Heart left ventricle (tissue), 16 donors: ENCODE measurements around the gene SYN1. TPM values are rescaled to one million over a fixed set of nuclear protein-coding genes. Genes with fewer than 3 reads are reported as not detected.
A peak's percentile ranks its signal among the peaks of the same experiment; 100 is the strongest.

Experiments
- ATAC-seq, 4 donors: fragments of 200-7000 bp; cut with Tn5 transposase; one replicate each; pipeline ENCODE4 v1.9.1; 2020 to 2022; ENCODE audit warnings: moderate library complexity in 4 of 4, mild to moderate bottlenecking in 3 of 4, moderate number of reproducible peaks in 1 of 4
- DNase-seq, 5 donors: peaks; one replicate each; pipeline ENCODE4 v3.0.0-alpha.2; 2020
- H3K27ac ChIP-seq, 12 donors: fragments of 200-600 bp; sonication (generic) in 4 of 12; one replicate each; pipeline versions ENCODE4 v1.5.0 to v1.8.0; 2016 to 2022; ENCODE audit warnings: mild to moderate bottlenecking in 2 of 12
- H3K27me3 ChIP-seq, 9 donors: fragments of 200-600 bp; sonication (generic) in 2 of 9; one replicate each; pipeline versions ENCODE4 v1.5.1 to v1.8.0; 2016 to 2022; ENCODE audit warnings: mild to moderate bottlenecking in 3 of 9
- H3K36me3 ChIP-seq, 9 donors: fragments of 200-600 bp; sonication (generic) in 2 of 9; one replicate each; pipeline versions ENCODE4 v1.5.0 to v1.8.0; 2018 to 2022; ENCODE audit warnings: mild to moderate bottlenecking in 2 of 9
- H3K4me1 ChIP-seq, 12 donors: fragments of 200-600 bp; sonication (generic) in 4 of 12; one replicate each; pipeline versions ENCODE4 v1.5.0 to v1.8.0; 2016 to 2022; ENCODE audit warnings: mild to moderate bottlenecking in 3 of 12
- H3K4me3 ChIP-seq, 12 donors: fragments of 200-600 bp; sonication (generic) in 4 of 12; one replicate each; pipeline versions ENCODE4 v1.5.0 to v1.8.0; 2017 to 2022; ENCODE audit warnings: mild to moderate bottlenecking in 9 of 12, moderate library complexity in 4 of 12
- H3K9me3 ChIP-seq, 12 donors: fragments of 200-600 bp; sonication (generic) in 4 of 12; one replicate each; pipeline versions ENCODE4 v1.5.0 to v1.8.0; 2016 to 2022; ENCODE audit warnings: mild to moderate bottlenecking in 1 of 12
- CTCF ChIP-seq, 12 donors: fragments of 200-600 bp; sonication (generic) in 4 of 12; IDR thresholded peaks; one replicate each; pipeline versions ENCODE4 v1.5.0 to v1.8.0; 2018 to 2022; ENCODE audit warnings: antibody characterized with exemption in 12 of 12, mild to moderate bottlenecking in 5 of 12
- POLR2A ChIP-seq, 2 donors: fragments of 450-650 bp; IDR thresholded peaks; one replicate each; pipeline ENCODE4 v1.6.1; 2017; ENCODE audit warnings: antibody characterized with exemption in 2 of 2, mild to moderate bottlenecking in 2 of 2, moderate library complexity in 2 of 2
- WGBS, 4 donors: extraction: QIAGEN DNeasy Blood & Tissue Kit in 2 of 4; methylation state at CpG; one replicate each; pipeline versions ENCODE4 v1.1.5 to v1.1.7; 2013 to 2018; 5-methylcytosine and 5-hydroxymethylcytosine counted together
- intact Hi-C, 10 donors: fragments of 100-400 bp; cut with DNase I; formaldehyde crosslinking; loops; one replicate each; pipeline versions ENCODE4 v1.11.1 to v1.14.2; 2022
- microRNA-seq, 4 donors: library from miRNA; unstranded; fragments of <30 nt; microRNA quantifications; one replicate each; pipeline versions ENCODE4 to v1.2.0, GENCODE V29; 2017 to 2020
- polyA plus RNA-seq, 2 donors: library from polyadenylated mRNA; stranded (reverse); fragments of 200-250 nt; gene quantifications; one replicate each; pipeline ENCODE4 v1.2.3, GENCODE V29; 2013
- total RNA-seq, 9 donors: library from RNA; depleted of rRNA in 2 of 9; stranded (reverse); fragments of >200 nt in 2 of 9; fragmentation: NEBNext Ultra II Directional in 3 of 9; extraction: Animal tissue kit (Norgen Biotek cat#: 25700) in 3 of 9; gene quantifications; one replicate each; pipeline versions ENCODE4 v1.1.0 to v1.2.4, GENCODE V29; 2016 to 2023
- donor health status: ischemic (EF 13 %, LVEDD 7.1; RV severe dilation, severe dysfunction).
- donor health status: healthy with polysubstance abuse.
- donor health status: DM: no; HTN: yes; CAD: no.
- donor health status: DM: no; HTN: no; CAD: no.
- donor health status: ischemic (EF 25% LVEDD 6.9; RV normal size, moderate dysfunction).
- donor health status: ischemic (EF 25% LVEDD 5.7; RV mildly dilated, moderate dysfunction).
- donor health status: healthy.
- donor health status: DM: yes; HTN: yes; CAD: no.
- donor health status: ischemic (EF 35%, LVEDD 5.7; RV mildly dilated, moderate dysfunction).
- donor health status: nonischemic (EF 11% LVEDD 7.7; RV severe dilation, severe dysfunction).
- donor health status: DM: yes; HTN: yes; CAD: no.
- donor health status: PGD.
- donor health status: ischemic (EF 29% LVEDD 5.4; RV normal size, mild dysfunction).
- donor health status: nonischemic (EF 23%, LVEDD 6.1; RV moderate dilation, normal function).

The SYN1 gene
- total and polyA plus RNA-seq, 11 donors, result 7.1 to 20.5 (median 11.3) TPM

GRCh38 chrX:47523297-47523696 lies 96.4 kb downstream of the SYN1 start:
- TF ChIP-seq POLR2A (IDR thresholded peaks at IDR 0.05) (no peak), CTCF (IDR thresholded peaks at IDR 0.05) (peak; percentile 71 to 84 (median 79))
- Histone ChIP-seq H3K36me3 (no peaks in the 10 kb centered on the region), H3K9me3 (peaks cover 0 to 15% (median 0%) of the 10 kb centered on the region in 12 donors), H3K4me1 (peaks cover 0 to 6% (median 0%) of the 10 kb centered on the region in 12 donors), H3K4me3 (peak overlapping the region; percentile 31 to 65 (median 56)), H3K27ac (peak overlapping the region in 2 of 12 donors; percentile 9 to 23), H3K27me3 (no peaks in the 10 kb centered on the region)
- WGBS, 4 donors, result 2 to 27% (median 9%) methylated on average over 32 to 33 of the region's 33 CpGs
- ATAC-seq (peak; percentile 95 to 99 (median 98)), DNase-seq (peak; percentile 80 to 92 (median 87))
- intact Hi-C loops, result loop anchor here (1.0 to 10.0 kb wide), 7 partner anchors 40 to 331 kb away; partner anchors contain the start of genes UBA1 (in 10 of the 10) and ZNF41 (in 1 of the 10)

Small RNAs within 50 kb of the gene (microRNA-seq; reads per million reads assigned to microRNA genes)
- 0 to 0.13 (median 0) reads per million in 4 donors for gene MIR4769

Other genes starting within 250 kb of the SYN1 start
- gene ZNF157, start 249.3 kb downstream of the SYN1 start, total RNA-seq, result under 1 TPM in 2 of 9 donors, not detected in 7; 0.16 to 0.25 TPM
- gene ZNF157, start 249.3 kb downstream of the SYN1 start, polyA plus RNA-seq, result under 1 TPM in 1 of 2 donors, not detected in 1; 0.06 TPM
- 10 to 100 TPM; 10.3 to 19.6 (median 13.1) TPM for gene ZNF41, start 136.6 kb downstream of the SYN1 start, total RNA-seq
- 1 to 10 TPM; 4.6 to 6.7 TPM for gene ZNF41, start 136.6 kb downstream of the SYN1 start, polyA plus RNA-seq
- gene ARAF, start 58.7 kb downstream of the SYN1 start, total RNA-seq, result 10 to 100 TPM; 68.3 to 97.6 (median 85.1) TPM
- gene ARAF, start 58.7 kb downstream of the SYN1 start, polyA plus RNA-seq, result 10 to 100 TPM; 36.3 to 70.7 TPM
- gene TIMP1, start 37.4 kb downstream of the SYN1 start, total RNA-seq, result 100 to 1,000 TPM in 5 of 9 donors, 10 to 100 TPM in 4; 52.5 to 864 (median 177) TPM
- 100 to 1,000 TPM in 1 of 2 donors, 10 to 100 TPM in 1; 83.9 to 398 TPM for gene TIMP1, start 37.4 kb downstream of the SYN1 start, polyA plus RNA-seq
- 10 to 100 TPM in 2 of 9 donors, 1 to 10 TPM in 6, under 1 TPM in 1; 0.98 to 24.7 (median 1.9) TPM for gene CFP, start 10.1 kb upstream of the SYN1 start, total RNA-seq
- 1 to 10 TPM; 1.2 to 1.6 TPM for gene CFP, start 10.1 kb upstream of the SYN1 start, polyA plus RNA-seq
- gene ELK1, start 30.7 kb upstream of the SYN1 start, total RNA-seq, result 10 to 100 TPM; 23.7 to 35.3 (median 29.7) TPM
- gene ELK1, start 30.7 kb upstream of the SYN1 start, polyA plus RNA-seq, result 10 to 100 TPM in 1 of 2 donors, 1 to 10 TPM in 1; 9.9 to 67.2 TPM
- 100 to 1,000 TPM in 3 of 9 donors, 10 to 100 TPM in 6; 74.4 to 132 (median 96.5) TPM for gene UXT, start 39.3 kb upstream of the SYN1 start, total RNA-seq
- 100 to 1,000 TPM; 113 to 193 TPM for gene UXT, start 39.3 kb upstream of the SYN1 start, polyA plus RNA-seq
- 1 to 10 TPM; 2.9 to 8.9 (median 6.9) TPM for gene ZNF81, start 217.0 kb upstream of the SYN1 start, total RNA-seq
- 1 to 10 TPM; 2.5 to 3.5 TPM for gene ZNF81, start 217.0 kb upstream of the SYN1 start, polyA plus RNA-seq